NB4 (cell line): Measurements from ENCODE around the gene PSTPIP2.

ENCODE experiments used
- CTCF ChIP-seq: IDR thresholded peaks from one replicate; pipeline ENCODE4 v1.5.1; 2012; ENCODE audit warnings: low read depth, low read length
- MYC ChIP-seq: IDR thresholded peaks from 2 replicates; pipeline ENCODE4 v1.6.1; 2011; ENCODE audit warnings: low read depth, low read length
- POLR2A ChIP-seq: IDR thresholded peaks from 2 replicates; pipeline ENCODE4 v1.6.1; 2011; ENCODE audit warnings: mild to moderate bottlenecking; ENCODE audit not compliant: insufficient read length; ENCODE audit errors: extremely low read depth

GRCh38 chr18:46010676-46011075 lies 61.4 kb downstream of the PSTPIP2 start:
- TF ChIP-seq CTCF (no peak), POLR2A (no peak), MYC (no peak)
